Vagina (tissue), 2 donors: ENCODE data around the gene CDH13. TPM values are rescaled to one million over a fixed set of nuclear protein-coding genes. Genes with fewer than 3 reads are reported as not detected.

Source experiments
- DNase-seq, 2 donors: peaks; one replicate each; pipeline ENCODE4 v3.0.0-alpha.2; 2017; ENCODE audit errors: extremely low spot score in 2 of 2
- H3K27ac ChIP-seq: fragments of 200-600 bp; sonication (generic); one replicate; pipeline ENCODE4 v1.5.1; 2019
- H3K27me3 ChIP-seq: fragments of 200-600 bp; sonication (generic); one replicate; pipeline ENCODE4 v1.5.1; 2019
- H3K36me3 ChIP-seq, 2 donors: fragments of 200-600 bp; sonication (generic); one replicate each; pipeline ENCODE4 v1.5.1; 2017 to 2019
- H3K4me1 ChIP-seq: fragments of 200-600 bp; sonication (generic); one replicate; pipeline ENCODE4 v1.5.1; 2019
- H3K4me3 ChIP-seq, 2 donors: fragments of 200-600 bp; sonication (generic); 1 replicate in 1 of 2; 2 replicates in 1 of 2; pipeline ENCODE4 v1.5.1; 2016 to 2019
- H3K9me3 ChIP-seq: fragments of 200-600 bp; sonication (generic); one replicate; pipeline ENCODE4 v1.5.1; 2019
- CTCF ChIP-seq, 3 experiments: fragments of 450-650 bp in 2 of 3; fragments of 200-600 bp in 1 of 3; sonication (generic) in 1 of 3; IDR thresholded peaks; one replicate each; pipeline ENCODE4 v1.5.1; 2017 to 2019; ENCODE audit warnings: antibody characterized with exemption in 3 of 3, mild to moderate bottlenecking in 2 of 3, moderate library complexity in 2 of 3
- POLR2A ChIP-seq, 2 donors: fragments of 450-650 bp; IDR thresholded peaks; one replicate each; pipeline ENCODE4 v1.6.1; 2017; ENCODE audit warnings: antibody characterized with exemption in 2 of 2, mild to moderate bottlenecking in 2 of 2, moderate library complexity in 2 of 2
- POLR2AphosphoS5 ChIP-seq, 2 donors: sonication (generic); formaldehyde crosslinking; IDR thresholded peaks; one replicate each; pipeline ENCODE4 v1.9.0; 2017; ENCODE audit warnings: antibody characterized with exemption in 2 of 2, mild to moderate bottlenecking in 2 of 2, low read depth in 1 of 2; ENCODE audit not compliant: insufficient read depth in 1 of 2
- intact Hi-C: fragments of 100-400 bp; cut with DNase I; formaldehyde crosslinking; loops from one replicate; pipeline ENCODE4 v1.15.1; 2023
- total RNA-seq: library from RNA; depleted of rRNA; stranded (reverse); fragments of >200 nt; gene quantifications from one replicate; pipeline ENCODE4 v1.2.3, GENCODE V29; 2016

Gene CDH13
- total RNA-seq, 1 donor from 2014 or later = 123 TPM

GRCh38 chr16:83807327-83807709 is 1180.5 kb downstream of the CDH13 start:
- TF ChIP-seq CTCF (IDR thresholded peaks at IDR 0.05) = no peak
- no peak for TF ChIP-seq POLR2A (IDR thresholded peaks at IDR 0.05)
- TF ChIP-seq POLR2AphosphoS5 (IDR thresholded peaks at IDR 0.05; ENCODE audit: insufficient read depth in 1 of 2, low read depth in 1 of 2) = no peak
- Histone ChIP-seq H3K27me3 (no peaks in the 10 kb centered on the region), H3K36me3 (no peaks in the 10 kb centered on the region), H3K27ac (peak overlapping the region; percentile 81), H3K9me3 (no peaks in the 10 kb centered on the region), H3K4me1 (peaks cover 45% of the 10 kb centered on the region), H3K4me3 (peak overlapping the region; percentile 82 to 99)
- DNase-seq = no peak
- intact Hi-C loops = no loop called here

GRCh38 chr16:83807710-83808572 is 1181.2 kb downstream of the CDH13 start, which contains the start of gene HSBP1:
Gene HSBP1, plus strand, starts transcription at chr16:83807978. Its CDS starts 99 bp downstream, at chr16:83808077.
- Histone ChIP-seq H3K27ac (peak within 1 kb of the TSS; percentile 81), H3K27me3 (no peaks in the 10 kb centered on the region), H3K4me1 (peaks cover 39% of the 10 kb centered on the region), H3K9me3 (no peaks in the 10 kb centered on the region), H3K4me3 (peak within 1 kb of the TSS; percentile 82 to 99), H3K36me3 (no peaks in the 10 kb centered on the region)
- peak; percentile 80 to 84 for TF ChIP-seq POLR2AphosphoS5 (IDR thresholded peaks at IDR 0.05; ENCODE audit: insufficient read depth in 1 of 2, low read depth in 1 of 2)
- no peak for TF ChIP-seq POLR2A (IDR thresholded peaks at IDR 0.05)
- no peak for TF ChIP-seq CTCF (IDR thresholded peaks at IDR 0.05)
- intact Hi-C loops = no loop called here
- DNase-seq = peak in 1 of 2 donors; percentile 92

- TF ChIP-seq CTCF (IDR thresholded peaks at IDR 0.05) (no peak), POLR2A (IDR thresholded peaks at IDR 0.05) (no peak), POLR2AphosphoS5 (IDR thresholded peaks at IDR 0.05; ENCODE audit: insufficient read depth in 1 of 2, low read depth in 1 of 2) (no peak)
- peaks cover 42% of the 10 kb centered on the region for H3K4me1 ChIP-seq
- H3K27ac ChIP-seq = peak overlapping the region; percentile 81
- intact Hi-C loops = no loop called here
- no peak for DNase-seq
- H3K4me3 ChIP-seq = peak overlapping the region; percentile 82 to 99
- H3K9me3 ChIP-seq = no peaks in the 10 kb centered on the region
- no peaks in the 10 kb centered on the region for H3K36me3 ChIP-seq
- H3K27me3 ChIP-seq = no peaks in the 10 kb centered on the region
Observed at GRCh38 chr16:83808573-83809014, 1181.8 kb downstream of the CDH13 start.

- TF ChIP-seq POLR2AphosphoS5 (IDR thresholded peaks at IDR 0.05; ENCODE audit: insufficient read depth in 1 of 2, low read depth in 1 of 2) (no peak), POLR2A (IDR thresholded peaks at IDR 0.05) (no peak), CTCF (IDR thresholded peaks at IDR 0.05) (no peak)
- H3K4me3 ChIP-seq = peak overlapping the region; percentile 82 to 99
- H3K9me3 ChIP-seq = no peaks in the 10 kb centered on the region
- no peaks in the 10 kb centered on the region for H3K36me3 ChIP-seq
- H3K27me3 ChIP-seq = no peaks in the 10 kb centered on the region
- H3K27ac ChIP-seq = peak overlapping the region; percentile 81
- H3K4me1 ChIP-seq = peaks cover 47% of the 10 kb centered on the region
- DNase-seq = no peak
- intact Hi-C loops = no loop called here
Observed at GRCh38 chr16:83809092-83809491, 1182.3 kb downstream of the CDH13 start.

- no peak overlapping the region for H3K27ac ChIP-seq
- no peak for DNase-seq
- peaks cover 64% of the 10 kb centered on the region for H3K4me1 ChIP-seq
- H3K9me3 ChIP-seq = no peaks in the 10 kb centered on the region
- intact Hi-C loops = no loop called here
- no peak for TF ChIP-seq POLR2A (IDR thresholded peaks at IDR 0.05)
- TF ChIP-seq CTCF (IDR thresholded peaks at IDR 0.05) = no peak
- TF ChIP-seq POLR2AphosphoS5 (IDR thresholded peaks at IDR 0.05; ENCODE audit: insufficient read depth in 1 of 2, low read depth in 1 of 2) = no peak
- H3K27me3 ChIP-seq = no peaks in the 10 kb centered on the region
- no peaks in the 10 kb centered on the region for H3K36me3 ChIP-seq
- no peak overlapping the region for H3K4me3 ChIP-seq
Observed at GRCh38 chr16:83810901-83811300, 1184.1 kb downstream of the CDH13 start.
